Smooth muscle cell of the coronary artery (primary cell): ENCODE measurements around the gene AK5. TPM values are rescaled to one million over a fixed set of nuclear protein-coding genes. Genes with fewer than 3 reads are reported as not detected.

ENCODE experiments used
- total RNA-seq: library from RNA; depleted of rRNA; stranded (reverse); fragments of >200 nt; gene quantifications from 2 replicates; pipeline ENCODE4 v1.2.3, GENCODE V29; 2014; ENCODE audit warnings: low replicate concordance

The AK5 gene
- total RNA-seq = 14.3 and 46.1 TPM in 2 replicates

DNA sequence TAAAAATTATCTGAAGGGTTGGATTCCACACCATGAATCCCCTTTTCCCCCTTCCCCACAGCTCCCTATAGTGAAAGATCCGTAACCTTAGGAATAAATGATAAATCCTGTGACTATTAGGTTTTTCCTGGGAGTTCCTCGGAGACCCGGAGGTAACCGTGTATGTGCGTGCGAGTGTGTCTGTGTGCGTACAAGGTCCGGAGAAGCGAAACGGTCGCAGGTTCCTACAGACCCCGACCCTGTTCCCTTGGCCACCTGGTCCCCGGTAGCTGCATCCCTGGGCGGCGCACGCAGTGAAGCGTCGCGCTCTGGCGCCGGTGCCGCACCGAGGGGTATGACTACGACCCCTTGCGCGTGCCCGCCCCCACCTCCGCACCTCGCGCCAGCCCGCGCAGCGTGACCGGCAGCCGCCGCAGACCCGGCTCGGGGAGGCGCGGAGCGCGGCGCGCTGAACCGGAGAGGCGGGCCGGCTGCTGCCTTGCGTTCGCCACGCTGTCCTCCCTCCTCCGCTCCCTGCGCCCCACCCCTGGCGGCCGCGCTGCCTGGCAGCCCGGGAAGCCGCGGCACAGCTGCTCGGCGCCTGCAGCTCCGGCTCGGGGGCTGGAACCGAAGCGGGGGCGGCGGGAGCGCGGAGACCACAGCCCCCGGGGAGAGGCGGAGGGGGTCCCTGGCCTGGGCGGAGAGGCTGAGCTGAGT, at the start of gene AK5:
Gene AK5, plus strand, starts transcription at position 529 of the 696 bp plus-strand sequence. CDS start 295 bp downstream, outside the sequence.

Other genes starting within 250 kb of the AK5 start
- gene PIGK, start 62.6 kb upstream of the AK5 start, total RNA-seq = 35.5 and 36.2 TPM in 2 replicates